ENCODE measurements around the gene DHX29. TPM values are rescaled to one million over a fixed set of nuclear protein-coding genes. Genes with fewer than 3 reads are reported as not detected.

Gene DHX29
- total RNA-seq, 1 experiment from 2014 or later: 30.1 TPM

GRCh38 chr5:55254802-55255201, 52.7 kb downstream of the DHX29 start:
- ATAC-seq: no peak
- Histone ChIP-seq H3K36me3 (ENCODE audit: control insufficient read depth, insufficient read depth, low read length) (peaks cover 15% of the 10 kb centered on the region), H3K4me3 (ENCODE audit: low read depth in 2 of 2, low read length in 2 of 2) (no peak overlapping the region), H3K27ac (ENCODE audit: low read length) (no peak overlapping the region), H3K9me3 (ENCODE audit: control insufficient read depth, insufficient read depth, low read depth, low read length) (no peaks in the 10 kb centered on the region), H3K4me1 (ENCODE audit: control insufficient read depth, insufficient read depth, low read length) (no peaks in the 10 kb centered on the region), H3K27me3 (ENCODE audit: control insufficient read depth, insufficient read depth, low read length) (no peaks in the 10 kb centered on the region)
- BruUV-seq (replicated peaks): no TSS peak
- intact Hi-C loops (cut with micrococcal nuclease; ENCODE audit: unreplicated experiment): no loop called here
- ChIA-PET POLR2A (no interaction called here), CTCF (no interaction called here)
- no peak for DNase-seq (ENCODE audit: low read depth, low spot score)
- in situ Hi-C loops (cut with HindIII; ENCODE audit: low pct_unique_long_range_greater_than_20kb, low sequenced_read_pairs): no loop called here
- TF ChIP-seq REST (IDR thresholded peaks at IDR 0.05; ENCODE audit: insufficient read depth in 1 of 2, low read depth in 2 of 2, low read length in 1 of 2) (no peak), SIN3A (IDR thresholded peaks at IDR 0.05; ENCODE audit: borderline replicate concordance, insufficient read depth, low read depth, low read length) (no peak), POLR2AphosphoS5 (IDR thresholded peaks at IDR 0.05; ENCODE audit: low read depth, low read length) (no peak), TCF7L2 (IDR thresholded peaks at IDR 0.05; ENCODE audit: low read depth, low read length) (no peak), CTCF (IDR thresholded peaks at IDR 0.05) (no peak)

GRCh38 chr5:55250064-55250463, 57.4 kb downstream of the DHX29 start:
- Histone ChIP-seq H3K9me3 (ENCODE audit: control insufficient read depth, insufficient read depth, low read depth, low read length) (peaks cover 4% of the 10 kb centered on the region; the same call in 1 of the 2 replicates), H3K36me3 (ENCODE audit: control insufficient read depth, insufficient read depth, low read length) (0 out of 2 replicates have a peak, but pooled peaks cover 2% of the 10 kb centered on the region), H3K4me3 (ENCODE audit: low read depth in 2 of 2, low read length in 2 of 2) (no peak overlapping the region), H3K27ac (ENCODE audit: low read length) (no peak overlapping the region), H3K4me1 (ENCODE audit: control insufficient read depth, insufficient read depth, low read length) (no peaks in the 10 kb centered on the region), H3K27me3 (ENCODE audit: control insufficient read depth, insufficient read depth, low read length) (no peaks in the 10 kb centered on the region)
- TF ChIP-seq SIN3A (IDR thresholded peaks at IDR 0.05; ENCODE audit: borderline replicate concordance, insufficient read depth, low read depth, low read length): no peak
- no peak for TF ChIP-seq TCF7L2 (IDR thresholded peaks at IDR 0.05; ENCODE audit: low read depth, low read length)
- no peak for TF ChIP-seq REST (IDR thresholded peaks at IDR 0.05; ENCODE audit: insufficient read depth in 1 of 2, low read depth in 2 of 2, low read length in 1 of 2)
- in situ Hi-C loops (cut with HindIII; ENCODE audit: low pct_unique_long_range_greater_than_20kb, low sequenced_read_pairs) (no loop called here), intact Hi-C loops (cut with micrococcal nuclease; ENCODE audit: unreplicated experiment) (no loop called here)
- ChIA-PET CTCF (no interaction called here), POLR2A (no interaction called here)
- no peak for ATAC-seq
- no peak for DNase-seq (ENCODE audit: low read depth, low spot score)
- no TSS peak for BruUV-seq (replicated peaks)

All from Panc1 (cell line).